Liver (tissue), 9 donors: ENCODE measurements around the gene LRRC75B. TPM values are rescaled to one million over a fixed set of nuclear protein-coding genes. Genes with fewer than 3 reads are reported as not detected.

Experiments used
- DNase-seq: peaks from one replicate; pipeline ENCODE4 v3.0.0-alpha.2; 2017; ENCODE audit warnings: low spot score
- H3K27ac ChIP-seq, 2 donors: one replicate each; pipeline ENCODE4 v1.7.0; 2013; ENCODE audit warnings: inconsistent platforms in 2 of 2, low read length in 2 of 2, control low read depth in 1 of 2, low read depth in 1 of 2, mild to moderate bottlenecking in 1 of 2
- H3K27me3 ChIP-seq, 4 donors: one replicate each; pipeline versions ENCODE4 v1.6.1 to v1.7.0; 2013; ENCODE audit warnings: low read length in 3 of 4, inconsistent platforms in 1 of 4, mild to moderate bottlenecking in 1 of 4, moderate library complexity in 1 of 4; ENCODE audit not compliant: control insufficient read depth in 4 of 4, insufficient read depth in 4 of 4
- H3K36me3 ChIP-seq, 4 donors: one replicate each; pipeline versions ENCODE4 v1.6.1 to v1.7.0; 2013; ENCODE audit warnings: low read length in 3 of 4, mild to moderate bottlenecking in 3 of 4, low read depth in 1 of 4, moderate library complexity in 1 of 4; ENCODE audit not compliant: control insufficient read depth in 4 of 4, insufficient read depth in 3 of 4
- H3K4me1 ChIP-seq, 4 donors: one replicate each; pipeline versions ENCODE4 v1.6.1 to v1.7.0; 2013; ENCODE audit warnings: low read length in 3 of 4, mild to moderate bottlenecking in 3 of 4, moderate library complexity in 1 of 4; ENCODE audit not compliant: control insufficient read depth in 4 of 4, insufficient read depth in 4 of 4
- H3K4me3 ChIP-seq, 3 donors: one replicate each; pipeline versions ENCODE4 v1.6.1 to v1.7.0; 2013; ENCODE audit warnings: low read length in 3 of 3, control low read depth in 1 of 3, low read depth in 1 of 3, mild to moderate bottlenecking in 1 of 3
- H3K9ac ChIP-seq, 2 donors: one replicate each; pipeline ENCODE4 v1.7.0; 2013; ENCODE audit warnings: low read length in 2 of 2, mild to moderate bottlenecking in 2 of 2, moderate library complexity in 2 of 2, control low read depth in 1 of 2, low read depth in 1 of 2
- H3K9me3 ChIP-seq, 4 donors: one replicate each; pipeline versions ENCODE4 v1.6.1 to v1.7.0; 2013; ENCODE audit warnings: low read length in 3 of 4; ENCODE audit not compliant: control insufficient read depth in 4 of 4
- CTCF ChIP-seq: fragments of 150-350 bp; IDR thresholded peaks from 2 replicates; pipeline ENCODE4 v1.5.1; 2017; ENCODE audit warnings: improper control_type of control experiment, low read depth, low read length; ENCODE audit not compliant: missing input control
- EGR1 ChIP-seq, 2 donors: IDR thresholded peaks; 2 replicates each; pipeline ENCODE4 v1.6.1; 2016 to 2018; ENCODE audit warnings: antibody characterized with exemption in 2 of 2, low read depth in 2 of 2
- FOXA1 ChIP-seq: IDR thresholded peaks from 2 replicates; pipeline ENCODE4 v1.6.1; 2016; ENCODE audit warnings: antibody characterized with exemption
- FOXA2 ChIP-seq: IDR thresholded peaks from 2 replicates; pipeline ENCODE4 v1.6.1; 2016; ENCODE audit warnings: antibody characterized with exemption
- GABPA ChIP-seq, 2 donors: IDR thresholded peaks in 1 of 2; conservative IDR thresholded peaks in 1 of 2; 2 replicates each; pipeline ENCODE4 v1.6.1; 2016; ENCODE audit warnings: antibody characterized with exemption in 2 of 2, mild to moderate bottlenecking in 1 of 2, moderate library complexity in 1 of 2
- HNF4A ChIP-seq, 2 donors: conservative IDR thresholded peaks; 2 replicates each; pipeline ENCODE4 v1.6.1; 2016; ENCODE audit warnings: antibody characterized with exemption in 2 of 2, mild to moderate bottlenecking in 2 of 2
- HNF4G ChIP-seq: IDR thresholded peaks from 2 replicates; pipeline ENCODE4 v1.6.1; 2016; ENCODE audit warnings: antibody characterized with exemption
- JUND ChIP-seq, 2 donors: IDR thresholded peaks; 2 replicates each; pipeline ENCODE4 v1.6.1; 2016; ENCODE audit warnings: antibody characterized with exemption in 2 of 2
- MAX ChIP-seq: IDR thresholded peaks from 2 replicates; pipeline ENCODE4 v1.6.1; 2016; ENCODE audit warnings: antibody characterized with exemption
- NR2F2 ChIP-seq: IDR thresholded peaks from 2 replicates; pipeline ENCODE4 v1.6.1; 2016; ENCODE audit warnings: antibody characterized with exemption
- RAD21 ChIP-seq, 2 donors: IDR thresholded peaks; 2 replicates each; pipeline ENCODE4 v1.6.1; 2016; ENCODE audit warnings: antibody characterized with exemption in 2 of 2, mild to moderate bottlenecking in 2 of 2
- REST ChIP-seq: IDR thresholded peaks from 2 replicates; pipeline ENCODE4 v1.6.1; 2016; ENCODE audit warnings: antibody characterized with exemption, mild to moderate bottlenecking
- RXRA ChIP-seq, 2 donors: IDR thresholded peaks; 2 replicates each; pipeline ENCODE4 v1.6.1; 2017 to 2018; ENCODE audit warnings: antibody characterized with exemption in 2 of 2, mild to moderate bottlenecking in 1 of 2
- SP1 ChIP-seq: IDR thresholded peaks from 2 replicates; pipeline ENCODE4 v1.6.1; 2018; ENCODE audit warnings: antibody characterized with exemption, mild to moderate bottlenecking
- TAF1 ChIP-seq: conservative IDR thresholded peaks from 2 replicates; pipeline ENCODE4 v1.6.1; 2016; ENCODE audit warnings: antibody characterized with exemption, mild to moderate bottlenecking
- YY1 ChIP-seq: IDR thresholded peaks from 2 replicates; pipeline ENCODE4 v1.6.1; 2016; ENCODE audit warnings: antibody characterized with exemption, mild to moderate bottlenecking
- WGBS: extraction: QIAGEN DNeasy Blood & Tissue Kit; methylation state at CpG from one replicate; pipeline ENCODE4 v1.1.7; 2013; 5-methylcytosine and 5-hydroxymethylcytosine counted together
- polyA plus RNA-seq, 2 donors: library from polyadenylated mRNA; stranded (reverse) in 1 of 2; unstranded in 1 of 2; fragments of 200-250 nt in 1 of 2; fragments of >200 nt in 1 of 2; fragmentation: Nextera tagmentation in 1 of 2; extraction: Ambion mirVana in 1 of 2; gene quantifications; one replicate each; pipeline versions ENCODE4 v1.2.1 to v1.2.3, GENCODE V29; 2013 to 2015
- total RNA-seq, 2 donors: library from RNA; depleted of rRNA; stranded (reverse); fragments of >200 nt; gene quantifications; one replicate each; pipeline ENCODE4 v1.2.3, GENCODE V29; 2014
- TF ChIP-seq, protein P1 (sequence below): IDR thresholded peaks from 2 replicates; pipeline ENCODE4 v1.6.1; 2016; ENCODE audit warnings: antibody characterized with exemption
- TF ChIP-seq, protein P2 (sequence below): IDR thresholded peaks from 2 replicates; pipeline ENCODE4 v1.6.1; 2016; ENCODE audit warnings: antibody characterized with exemption
- donor health status: healthy.
- donor health status: healthy.
- donor health status: healthy.
- donor health status: healthy.
- donor health status: healthy.

Gene LRRC75B
- total and polyA plus RNA-seq, 4 donors, result 7.8 to 14.3 (median 9.4) TPM

DNA sequence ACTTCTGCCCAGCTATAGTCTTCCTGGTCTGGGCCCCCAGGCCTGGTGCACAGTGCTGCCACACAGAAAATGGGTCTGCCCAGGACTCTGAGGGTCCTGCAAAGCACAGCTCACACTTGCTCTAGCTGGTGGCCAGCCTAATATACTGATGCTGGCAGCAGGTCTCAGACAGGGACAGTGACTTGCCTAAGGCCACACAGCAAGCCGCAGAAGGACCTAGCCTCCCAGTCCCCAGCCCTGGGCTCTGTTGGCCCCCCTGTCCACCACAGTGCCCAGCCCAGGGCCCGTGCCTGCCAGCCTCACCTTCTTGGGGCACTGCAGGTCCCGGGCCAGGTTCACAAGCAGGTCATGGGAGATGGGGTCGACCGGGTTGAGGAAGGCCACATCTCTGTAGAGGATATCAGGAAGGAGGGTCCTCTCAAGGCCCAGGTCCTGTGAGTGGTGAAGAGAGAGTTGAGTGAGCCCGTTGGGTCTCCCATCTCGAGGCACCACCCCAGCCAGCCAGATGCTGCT, 3.3 kb downstream of the LRRC75B start:
- WGBS, result 93% methylated on average over 7 of the region's 7 CpGs
- Histone ChIP-seq H3K9ac (no peak overlapping the region), H3K9me3 (no peaks in the 10 kb centered on the region), H3K4me1 (peaks cover 10 to 23% (median 18%) of the 10 kb centered on the region in 4 donors), H3K36me3 (peaks cover 0 to 30% (median 6%) of the 10 kb centered on the region in 4 donors), H3K4me3 (no peak overlapping the region), H3K27me3 (no peaks in the 10 kb centered on the region), H3K27ac (no peak overlapping the region)
- TF ChIP-seq RXRA (IDR thresholded peaks at IDR 0.05), result no peak
- TF ChIP-seq FOXA1, result no peak
- TF ChIP-seq, protein P1, sequence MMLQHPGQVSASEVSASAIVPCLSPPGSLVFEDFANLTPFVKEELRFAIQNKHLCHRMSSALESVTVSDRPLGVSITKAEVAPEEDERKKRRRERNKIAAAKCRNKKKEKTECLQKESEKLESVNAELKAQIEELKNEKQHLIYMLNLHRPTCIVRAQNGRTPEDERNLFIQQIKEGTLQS, result no peak
- no peak for TF ChIP-seq NR2F2
- no peak for TF ChIP-seq MAX
- DNase-seq, result no peak

DNA sequence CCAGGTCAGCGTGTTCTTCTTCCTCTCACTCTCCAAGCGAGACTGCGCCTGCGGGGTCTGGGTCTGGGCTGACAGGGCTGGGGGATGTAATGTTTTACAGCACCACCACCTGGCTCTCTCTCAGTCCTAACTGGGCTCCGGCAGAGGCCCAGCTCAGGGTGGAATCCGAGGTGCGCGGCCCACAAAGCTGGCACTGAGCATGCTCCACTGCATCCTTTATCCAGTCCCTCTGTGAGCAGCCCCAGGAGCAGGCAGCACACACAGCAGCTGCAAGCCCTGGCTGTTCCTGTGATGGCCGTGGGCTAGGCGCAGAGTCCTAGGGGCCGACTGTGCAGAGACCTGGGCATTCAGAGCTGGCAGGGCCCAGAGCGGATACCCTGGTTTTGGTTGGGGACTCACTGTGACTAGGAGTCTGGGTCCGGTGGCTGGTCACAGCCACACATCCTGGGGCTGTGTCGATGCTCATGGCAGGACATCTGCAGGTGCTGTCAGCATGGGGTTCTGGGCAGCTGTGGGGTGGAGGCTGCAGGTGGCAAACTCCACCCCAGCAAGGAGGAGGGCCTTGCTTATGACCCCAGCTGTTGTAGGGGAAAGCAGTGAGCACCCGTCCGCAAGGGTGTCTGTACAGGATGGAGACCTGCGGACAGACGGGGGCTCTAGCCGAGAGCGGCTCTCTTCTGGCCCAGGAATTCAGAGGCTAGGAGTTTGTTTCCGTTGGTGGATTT, 4.0 kb downstream of the LRRC75B start:
- Histone ChIP-seq H3K9ac (no peak overlapping the region), H3K4me3 (no peak overlapping the region), H3K27me3 (no peaks in the 10 kb centered on the region), H3K9me3 (no peaks in the 10 kb centered on the region), H3K4me1 (peaks cover 7 to 22% (median 14%) of the 10 kb centered on the region in 4 donors), H3K27ac (no peak overlapping the region), H3K36me3 (peaks cover 0 to 30% (median 6%) of the 10 kb centered on the region in 4 donors)
- WGBS, result 97% methylated on average over 21 of the region's 21 CpGs
- no peak for TF ChIP-seq FOXA1
- TF ChIP-seq, protein P2, sequence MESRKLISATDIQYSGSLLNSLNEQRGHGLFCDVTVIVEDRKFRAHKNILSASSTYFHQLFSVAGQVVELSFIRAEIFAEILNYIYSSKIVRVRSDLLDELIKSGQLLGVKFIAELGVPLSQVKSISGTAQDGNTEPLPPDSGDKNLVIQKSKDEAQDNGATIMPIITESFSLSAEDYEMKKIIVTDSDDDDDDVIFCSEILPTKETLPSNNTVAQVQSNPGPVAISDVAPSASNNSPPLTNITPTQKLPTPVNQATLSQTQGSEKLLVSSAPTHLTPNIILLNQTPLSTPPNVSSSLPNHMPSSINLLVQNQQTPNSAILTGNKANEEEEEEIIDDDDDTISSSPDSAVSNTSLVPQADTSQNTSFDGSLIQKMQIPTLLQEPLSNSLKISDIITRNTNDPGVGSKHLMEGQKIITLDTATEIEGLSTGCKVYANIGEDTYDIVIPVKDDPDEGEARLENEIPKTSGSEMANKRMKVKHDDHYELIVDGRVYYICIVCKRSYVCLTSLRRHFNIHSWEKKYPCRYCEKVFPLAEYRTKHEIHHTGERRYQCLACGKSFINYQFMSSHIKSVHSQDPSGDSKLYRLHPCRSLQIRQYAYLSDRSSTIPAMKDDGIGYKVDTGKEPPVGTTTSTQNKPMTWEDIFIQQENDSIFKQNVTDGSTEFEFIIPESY, result no peak
- TF ChIP-seq CTCF, result no peak
- no peak for TF ChIP-seq NR2F2
- no peak for TF ChIP-seq RXRA (IDR thresholded peaks at IDR 0.05)
- no peak for TF ChIP-seq FOXA2
- TF ChIP-seq MAX, result no peak
- TF ChIP-seq EGR1 (IDR thresholded peaks at IDR 0.05; ENCODE audit: low read depth in 2 of 2), result no peak
- no peak for TF ChIP-seq YY1
- no peak for TF ChIP-seq RAD21 (IDR thresholded peaks at IDR 0.05)
- no peak for TF ChIP-seq GABPA (IDR thresholded peaks at IDR 0.05 in 1 of 2, conservative IDR thresholded peaks at IDR 0.05 in 1 of 2)
- no peak for TF ChIP-seq TAF1
- no peak for TF ChIP-seq JUND (IDR thresholded peaks at IDR 0.05)
- TF ChIP-seq, protein P1, result no peak
- TF ChIP-seq SP1, result no peak
- TF ChIP-seq REST, result no peak
- no peak for TF ChIP-seq HNF4G
- no peak for TF ChIP-seq HNF4A (conservative IDR thresholded peaks at IDR 0.05)
- no peak for DNase-seq
